NB4 (cell line): ENCODE measurements around the gene GNAO1.

Experiments used
- CTCF ChIP-seq: IDR thresholded peaks from one replicate; pipeline ENCODE4 v1.5.1; 2012; ENCODE audit warnings: low read depth, low read length
- MYC ChIP-seq: IDR thresholded peaks from 2 replicates; pipeline ENCODE4 v1.6.1; 2011; ENCODE audit warnings: low read depth, low read length
- POLR2A ChIP-seq: IDR thresholded peaks from 2 replicates; pipeline ENCODE4 v1.6.1; 2011; ENCODE audit warnings: mild to moderate bottlenecking; ENCODE audit not compliant: insufficient read length; ENCODE audit errors: extremely low read depth
- TF ChIP-seq, protein P1 (sequence below): IDR thresholded peaks from 2 replicates; pipeline ENCODE4 v1.6.1; 2011; ENCODE audit warnings: low read depth, low read length

GRCh38 chr16:56247808-56248207 is 56.5 kb downstream of the GNAO1 start:
- no peak for TF ChIP-seq CTCF
- TF ChIP-seq, protein P1, sequence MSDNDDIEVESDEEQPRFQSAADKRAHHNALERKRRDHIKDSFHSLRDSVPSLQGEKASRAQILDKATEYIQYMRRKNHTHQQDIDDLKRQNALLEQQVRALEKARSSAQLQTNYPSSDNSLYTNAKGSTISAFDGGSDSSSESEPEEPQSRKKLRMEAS = no peak
- no peak for TF ChIP-seq POLR2A
- no peak for TF ChIP-seq MYC
